ENCODE results near the gene STK4.

GRCh38 chr20:45028424-45029136 is 62.3 kb downstream of the STK4 start:
- no peak for TF ChIP-seq CTCF (IDR thresholded peaks at IDR 0.05; ENCODE audit: insufficient read depth, low read length)
- TF ChIP-seq POLR2AphosphoS5 (IDR thresholded peaks at IDR 0.05; ENCODE audit: low read depth): no peak
- TF ChIP-seq SPI1 (IDR thresholded peaks at IDR 0.05; ENCODE audit: borderline replicate concordance, low read depth): no peak
- TF ChIP-seq GABPA (IDR thresholded peaks at IDR 0.05; ENCODE audit: low read depth): no peak
- no peak for TF ChIP-seq REST (IDR thresholded peaks at IDR 0.05; ENCODE audit: insufficient replicate concordance, low read depth)

All from HL-60 (cell line).